Sigmoid colon (tissue), 4 donors: ENCODE measurements around the gene CPNE1.

Experiments
- CTCF ChIP-seq, 4 experiments: fragments of 450-650 bp in 3 of 4; fragments of 200-600 bp in 1 of 4; IDR thresholded peaks; one replicate each; pipeline ENCODE4 v1.5.1; 2016 to 2019; ENCODE audit warnings: antibody characterized with exemption in 4 of 4, mild to moderate bottlenecking in 3 of 4, moderate library complexity in 2 of 4
- POLR2A ChIP-seq, 2 donors: fragments of 450-650 bp; IDR thresholded peaks; one replicate each; pipeline ENCODE4 v1.6.1; 2016; ENCODE audit warnings: antibody characterized with exemption in 2 of 2, mild to moderate bottlenecking in 2 of 2, moderate library complexity in 2 of 2
- POLR2AphosphoS5 ChIP-seq, 4 donors: sonication (generic); formaldehyde crosslinking; IDR thresholded peaks; one replicate each; pipeline ENCODE4 v1.6.1; 2017; ENCODE audit warnings: antibody characterized with exemption in 4 of 4

DNA sequence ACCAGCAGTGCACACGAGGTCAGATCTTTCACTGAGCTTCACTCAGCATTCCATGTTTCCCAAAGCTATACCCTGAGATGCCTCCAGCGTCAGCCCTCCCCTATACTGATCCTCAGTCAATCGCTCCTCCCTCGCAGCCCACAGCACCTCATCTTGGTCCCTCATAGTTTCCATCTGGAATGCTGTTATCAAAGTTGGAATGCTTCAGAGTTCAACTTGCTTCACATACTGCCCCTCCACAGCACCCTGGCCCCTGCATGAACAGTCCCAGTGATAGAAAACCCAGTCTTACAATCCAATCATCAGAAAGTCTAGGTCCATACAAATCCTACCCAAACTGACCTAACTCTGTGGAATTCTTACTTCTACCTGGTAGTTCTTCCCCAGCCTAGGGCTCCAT is 29.0 kb downstream of the CPNE1 start:
- TF ChIP-seq POLR2A (IDR thresholded peaks at IDR 0.05) (no peak), CTCF (IDR thresholded peaks at IDR 0.05) (no peak), POLR2AphosphoS5 (IDR thresholded peaks at IDR 0.05) (no peak)
